Lower lobe of right lung (tissue), 2 donors: ENCODE data around the gene COTL1. TPM values are rescaled to one million over a fixed set of nuclear protein-coding genes. Genes with fewer than 3 reads are reported as not detected.

ENCODE experiments used
- ATAC-seq, 2 donors: fragments of 200-7000 bp; cut with Tn5 transposase; one replicate each; pipeline ENCODE4 v1.9.1; 2020 to 2022; ENCODE audit warnings: mild to moderate bottlenecking in 2 of 2, moderate library complexity in 2 of 2
- DNase-seq: peaks from one replicate; pipeline ENCODE4 v3.0.0-alpha.2; 2020
- H3K27ac ChIP-seq: fragments of 200-600 bp; one replicate; pipeline ENCODE4 v1.8.0; 2022
- H3K27me3 ChIP-seq: fragments of 200-600 bp; one replicate; pipeline ENCODE4 v1.8.0; 2022; ENCODE audit warnings: low read depth
- H3K36me3 ChIP-seq: fragments of 200-600 bp; one replicate; pipeline ENCODE4 v1.8.0; 2022; ENCODE audit warnings: mild to moderate bottlenecking
- H3K4me1 ChIP-seq: fragments of 200-600 bp; one replicate; pipeline ENCODE4 v1.8.0; 2022
- H3K4me3 ChIP-seq: fragments of 200-600 bp; one replicate; pipeline ENCODE4 v1.8.0; 2022; ENCODE audit warnings: mild to moderate bottlenecking
- H3K9me3 ChIP-seq: fragments of 200-600 bp; one replicate; pipeline ENCODE4 v1.8.0; 2022
- intact Hi-C: fragments of 100-400 bp; cut with DNase I; formaldehyde crosslinking; loops from one replicate; pipeline ENCODE4 v1.11.0; 2022
- total RNA-seq: library from RNA; stranded (reverse); fragmentation: NEBNext Ultra II Directional; extraction: Animal tissue kit (Norgen Biotek cat#: 25700); gene quantifications from one replicate; pipeline ENCODE4 v1.2.1, GENCODE V29; 2021
- TF ChIP-seq, protein P1 (sequence below): fragments of 200-600 bp; IDR thresholded peaks from one replicate; pipeline ENCODE4 v1.8.0; 2022; ENCODE audit warnings: antibody characterized with exemption, mild to moderate bottlenecking
- donor health status: DM: no; HTN: yes; CAD: no; lungs with severe emphysema.

COTL1 gene
- total RNA-seq, 1 donor from 2014 or later, result 221 TPM

- intact Hi-C loops, result no loop called here
These were observed 662 bp downstream of the COTL1 start for GRCh38 chr16:84617041-84617790.

DNA sequence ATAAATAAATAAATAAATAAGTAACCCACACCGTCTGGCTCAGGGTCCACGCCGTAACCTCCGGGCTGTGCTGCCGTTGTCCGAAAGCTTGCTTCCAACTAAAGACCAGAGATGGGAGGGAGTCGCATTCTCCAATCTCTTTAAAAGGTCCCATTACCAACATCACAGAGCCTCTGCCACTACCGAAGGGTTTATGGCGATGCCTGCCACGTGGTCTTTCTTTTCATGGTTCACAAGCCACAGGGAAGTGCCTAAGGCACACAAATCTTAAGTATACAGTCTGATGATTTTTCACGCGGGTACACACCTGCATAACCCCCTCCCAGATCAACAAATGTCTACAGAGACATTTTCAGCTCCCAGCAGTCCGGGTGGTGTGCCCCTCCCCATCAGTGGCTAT, 1.4 kb downstream of the COTL1 start:
- DNase-seq (no peak), ATAC-seq (no peak)
- Histone ChIP-seq H3K4me3 (peak overlapping the region; percentile 92), H3K27ac (no peak overlapping the region), H3K36me3 (no peaks in the 10 kb centered on the region), H3K9me3 (no peaks in the 10 kb centered on the region), H3K27me3 (no peaks in the 10 kb centered on the region), H3K4me1 (peaks cover 53% of the 10 kb centered on the region)
- intact Hi-C loops, result no loop called here
- TF ChIP-seq, protein P1, sequence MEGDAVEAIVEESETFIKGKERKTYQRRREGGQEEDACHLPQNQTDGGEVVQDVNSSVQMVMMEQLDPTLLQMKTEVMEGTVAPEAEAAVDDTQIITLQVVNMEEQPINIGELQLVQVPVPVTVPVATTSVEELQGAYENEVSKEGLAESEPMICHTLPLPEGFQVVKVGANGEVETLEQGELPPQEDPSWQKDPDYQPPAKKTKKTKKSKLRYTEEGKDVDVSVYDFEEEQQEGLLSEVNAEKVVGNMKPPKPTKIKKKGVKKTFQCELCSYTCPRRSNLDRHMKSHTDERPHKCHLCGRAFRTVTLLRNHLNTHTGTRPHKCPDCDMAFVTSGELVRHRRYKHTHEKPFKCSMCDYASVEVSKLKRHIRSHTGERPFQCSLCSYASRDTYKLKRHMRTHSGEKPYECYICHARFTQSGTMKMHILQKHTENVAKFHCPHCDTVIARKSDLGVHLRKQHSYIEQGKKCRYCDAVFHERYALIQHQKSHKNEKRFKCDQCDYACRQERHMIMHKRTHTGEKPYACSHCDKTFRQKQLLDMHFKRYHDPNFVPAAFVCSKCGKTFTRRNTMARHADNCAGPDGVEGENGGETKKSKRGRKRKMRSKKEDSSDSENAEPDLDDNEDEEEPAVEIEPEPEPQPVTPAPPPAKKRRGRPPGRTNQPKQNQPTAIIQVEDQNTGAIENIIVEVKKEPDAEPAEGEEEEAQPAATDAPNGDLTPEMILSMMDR, result no peak

More at GRCh38 chr16:84617041-84617790, 662 bp downstream of the COTL1 start:
- Histone ChIP-seq H3K36me3 (no peaks in the 10 kb centered on the region), H3K27me3 (no peaks in the 10 kb centered on the region), H3K9me3 (no peaks in the 10 kb centered on the region), H3K4me1 (peaks cover 46% of the 10 kb centered on the region), H3K4me3 (peak overlapping the region; percentile 92), H3K27ac (peak overlapping the region; percentile 81)
- TF ChIP-seq, protein P1, result no peak
- ATAC-seq (peak; percentile 32 to 35), DNase-seq (peak; percentile 64)

DNA sequence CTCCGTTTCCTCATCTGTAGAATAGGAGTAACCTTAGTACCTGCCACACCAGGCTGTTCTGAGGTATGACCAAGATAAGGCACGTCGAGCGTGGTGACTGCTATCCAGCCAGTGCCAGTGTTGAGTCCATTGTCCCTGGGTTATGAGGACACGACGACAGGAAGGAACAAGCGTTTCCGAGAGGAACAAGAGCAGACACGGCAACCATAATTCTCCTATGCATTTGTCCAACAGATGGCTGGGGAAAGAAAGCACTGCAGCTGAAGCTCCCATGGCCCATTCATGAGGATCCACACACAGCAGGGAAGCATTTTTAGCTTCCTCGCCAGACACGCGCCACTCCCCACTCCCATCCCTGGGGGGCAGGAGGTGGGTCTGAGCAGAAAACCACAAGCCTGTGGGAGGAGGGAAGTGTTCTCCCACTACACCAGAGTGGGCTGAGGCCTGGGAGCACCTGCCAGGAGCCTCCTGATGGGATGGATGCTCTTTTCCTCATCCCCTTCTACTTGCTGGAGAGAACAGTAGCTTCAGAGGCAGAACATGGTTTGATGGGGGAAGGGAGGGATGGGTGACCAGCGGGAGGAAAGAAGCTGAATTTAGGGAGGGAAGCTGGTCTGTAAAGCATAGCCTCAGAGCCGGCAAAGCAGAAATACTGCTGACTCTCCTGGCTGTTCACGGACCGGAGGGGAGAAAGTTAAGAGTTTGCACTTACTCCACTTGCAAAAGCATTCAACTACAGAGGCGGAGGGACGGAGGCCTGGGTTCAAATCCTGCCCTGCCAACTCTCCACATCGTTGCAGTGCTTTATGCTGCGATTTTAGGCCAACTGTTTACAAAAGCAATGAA, 2.7 kb downstream of the COTL1 start:
- intact Hi-C loops, result no loop called here
- peak overlapping the region; percentile 92 for H3K4me3 ChIP-seq

DNA sequence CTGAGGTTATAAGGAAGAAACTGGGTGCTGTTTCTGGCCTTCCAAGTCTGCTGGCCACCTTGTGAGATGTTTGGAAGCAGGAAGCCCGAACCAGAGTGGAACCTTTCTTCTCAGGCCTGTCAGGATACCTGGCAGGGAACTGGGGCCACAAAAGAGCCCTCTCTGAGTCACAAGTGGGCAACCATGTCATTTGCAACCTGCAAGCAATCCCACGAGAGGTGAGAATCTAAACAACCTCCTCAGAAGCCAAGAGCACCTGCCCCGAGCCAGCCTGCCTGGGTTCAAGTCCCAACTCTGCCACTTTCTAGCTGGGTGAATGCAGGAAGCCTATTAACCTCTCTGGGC, 3.3 kb downstream of the COTL1 start:
- H3K4me3 ChIP-seq, result peak overlapping the region; percentile 92
- no peaks in the 10 kb centered on the region for H3K27me3 ChIP-seq
- intact Hi-C loops, result no loop called here
- H3K9me3 ChIP-seq, result no peaks in the 10 kb centered on the region
- TF ChIP-seq, protein P1, result no peak
- DNase-seq (no peak), ATAC-seq (no peak)
- peaks cover 63% of the 10 kb centered on the region for H3K4me1 ChIP-seq
- no peaks in the 10 kb centered on the region for H3K36me3 ChIP-seq
- H3K27ac ChIP-seq, result no peak overlapping the region

More for the DNA sequence above, 2.7 kb downstream of the COTL1 start:
- H3K27me3 ChIP-seq, result no peaks in the 10 kb centered on the region
- peak overlapping the region; percentile 1 for H3K27ac ChIP-seq
- H3K36me3 ChIP-seq, result no peaks in the 10 kb centered on the region
- ATAC-seq, result no peak
- H3K4me1 ChIP-seq, result peaks cover 63% of the 10 kb centered on the region
- no peaks in the 10 kb centered on the region for H3K9me3 ChIP-seq
- TF ChIP-seq, protein P1, result no peak
- DNase-seq, result no peak

DNA sequence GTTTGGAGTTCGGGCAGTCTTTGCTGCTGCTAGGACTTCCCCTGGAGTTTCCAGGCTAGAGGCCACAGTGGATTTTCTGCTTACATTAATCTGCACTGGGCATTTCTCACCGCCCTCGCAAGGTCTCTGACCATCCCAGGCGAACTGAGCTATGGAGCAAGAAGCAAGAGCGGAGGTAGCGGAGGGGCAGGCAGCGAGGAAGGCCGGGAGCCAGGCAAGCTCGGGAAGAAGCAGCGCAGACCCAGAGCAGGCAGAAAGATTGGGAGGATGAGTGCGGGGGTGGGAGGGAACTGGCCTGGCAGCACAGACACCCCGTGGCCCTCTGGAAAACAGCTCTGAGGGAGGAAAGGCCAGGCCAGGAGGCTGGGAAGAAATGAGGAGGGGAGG, 3.8 kb downstream of the COTL1 start:
- ATAC-seq, result no peak
- TF ChIP-seq, protein P1, result no peak
- Histone ChIP-seq H3K27ac (no peak overlapping the region), H3K4me3 (peak overlapping the region; percentile 92), H3K9me3 (no peaks in the 10 kb centered on the region), H3K36me3 (no peaks in the 10 kb centered on the region), H3K27me3 (no peaks in the 10 kb centered on the region), H3K4me1 (peaks cover 62% of the 10 kb centered on the region)
- intact Hi-C loops, result no loop called here
- DNase-seq, result no peak
